C4-2B (cell line): ENCODE results near the gene MRGPRF.

Experiments
- CTCF ChIP-seq: fragments of 450-650 bp; conservative IDR thresholded peaks from 2 replicates; pipeline ENCODE4 v1.5.1; 2017; ENCODE audit warnings: mild to moderate bottlenecking
- ZFX ChIP-seq: fragments of 450-650 bp; IDR thresholded peaks from 2 replicates; pipeline ENCODE4 v1.6.1; 2017

DNA sequence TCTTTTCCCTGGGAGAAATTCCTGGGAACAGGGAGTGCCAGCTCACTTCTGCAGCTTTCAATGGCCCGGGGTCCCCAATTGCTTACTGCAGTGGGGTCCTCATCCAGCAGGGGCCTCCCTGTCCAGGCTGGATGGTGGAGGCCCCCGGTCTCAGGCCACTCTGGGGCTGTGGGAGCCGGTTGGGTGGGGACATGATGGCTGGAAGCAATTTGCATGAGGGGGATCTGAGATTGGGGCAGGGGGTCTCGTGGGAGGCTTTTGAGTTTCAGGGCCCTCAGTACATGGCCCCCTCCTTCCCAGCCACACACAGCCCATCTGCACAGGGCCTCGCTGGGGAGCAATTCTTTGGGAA is 57.5 kb downstream of the MRGPRF start:
- TF ChIP-seq CTCF (no peak), ZFX (no peak)
